Lung (tissue), 12 donors: ENCODE results near the gene PSMB2. TPM values are rescaled to one million over a fixed set of nuclear protein-coding genes. Genes with fewer than 3 reads are reported as not detected.
A peak's percentile ranks its signal among the peaks of the same experiment; 100 is the strongest.

Experiments
- ATAC-seq: fragments of 200-7000 bp; cut with Tn5 transposase; one replicate; pipeline ENCODE4 v1.9.1; 2020; ENCODE audit warnings: moderate number of reproducible peaks; ENCODE audit not compliant: insufficient read depth, low FRiP score
- DNase-seq, 3 donors: peaks; one replicate each; pipeline ENCODE4 v3.0.0-alpha.2; 2013 to 2017
- H3K27ac ChIP-seq, 2 donors: one replicate each; pipeline ENCODE4 v1.5.1; 2013; ENCODE audit warnings: mild to moderate bottlenecking in 2 of 2, moderate library complexity in 2 of 2, control low read depth in 1 of 2, inconsistent platforms in 1 of 2, low read depth in 1 of 2, low read length in 1 of 2
- H3K27me3 ChIP-seq, 3 donors: one replicate each; pipeline ENCODE4 v1.5.1; 2013; ENCODE audit warnings: low read length in 2 of 3; ENCODE audit not compliant: control insufficient read depth in 3 of 3, insufficient read depth in 3 of 3
- H3K36me3 ChIP-seq, 4 donors: one replicate each; pipeline ENCODE4 v1.5.1; 2013; ENCODE audit warnings: low read length in 4 of 4, mild to moderate bottlenecking in 1 of 4, moderate library complexity in 1 of 4; ENCODE audit not compliant: control insufficient read depth in 4 of 4, insufficient read depth in 4 of 4
- H3K4me1 ChIP-seq, 5 donors: one replicate each; pipeline ENCODE4 v1.5.1; 2013; ENCODE audit warnings: low read length in 5 of 5, mild to moderate bottlenecking in 2 of 5, moderate library complexity in 1 of 5; ENCODE audit not compliant: control insufficient read depth in 5 of 5, insufficient read depth in 5 of 5
- H3K4me3 ChIP-seq: one replicate; pipeline ENCODE4 v1.5.1; 2013; ENCODE audit warnings: mild to moderate bottlenecking, control low read depth, moderate library complexity
- H3K9ac ChIP-seq, 2 donors: one replicate each; pipeline ENCODE4 v1.5.1; 2013; ENCODE audit warnings: low read length in 2 of 2, control low read depth in 1 of 2; ENCODE audit not compliant: insufficient read depth in 1 of 2
- H3K9me3 ChIP-seq, 4 donors: one replicate each; pipeline ENCODE4 v1.5.1; 2013; ENCODE audit warnings: low read length in 3 of 4, mild to moderate bottlenecking in 1 of 4, moderate library complexity in 1 of 4; ENCODE audit not compliant: control insufficient read depth in 4 of 4, insufficient read depth in 3 of 4
- WGBS, 2 donors: extraction: QIAGEN DNeasy Blood & Tissue Kit; methylation state at CpG; one replicate each; pipeline ENCODE4 v1.1.7; 2013; 5-methylcytosine and 5-hydroxymethylcytosine counted together
- polyA plus RNA-seq, 2 donors: library from polyadenylated mRNA; stranded (reverse); fragments of 200-250 nt; gene quantifications; one replicate each; pipeline ENCODE4 v1.2.1, GENCODE V29; 2013
- total RNA-seq, 2 donors: library from RNA; depleted of rRNA in 1 of 2; stranded (reverse); fragments of >200 nt in 1 of 2; gene quantifications; one replicate each; pipeline ENCODE4 v1.2.1, GENCODE V29; 2014 to 2021
- TF ChIP-seq, protein P1 (sequence below): IDR thresholded peaks from 2 replicates; pipeline ENCODE4 v1.5.1; 2012; ENCODE audit warnings: mild to moderate bottlenecking; ENCODE audit errors: control extremely low read depth, extremely low read depth
- donor health status: control.
- donor health status: control.
- donor health status: Bipolar disorder and iron deficiency.
- donor health status: healthy.
- donor health status: DM: yes; HTN: yes; CAD: no.

The PSMB2 gene
- total and polyA plus RNA-seq, 4 donors, result 32.0 to 59.2 (median 57.8) TPM

DNA sequence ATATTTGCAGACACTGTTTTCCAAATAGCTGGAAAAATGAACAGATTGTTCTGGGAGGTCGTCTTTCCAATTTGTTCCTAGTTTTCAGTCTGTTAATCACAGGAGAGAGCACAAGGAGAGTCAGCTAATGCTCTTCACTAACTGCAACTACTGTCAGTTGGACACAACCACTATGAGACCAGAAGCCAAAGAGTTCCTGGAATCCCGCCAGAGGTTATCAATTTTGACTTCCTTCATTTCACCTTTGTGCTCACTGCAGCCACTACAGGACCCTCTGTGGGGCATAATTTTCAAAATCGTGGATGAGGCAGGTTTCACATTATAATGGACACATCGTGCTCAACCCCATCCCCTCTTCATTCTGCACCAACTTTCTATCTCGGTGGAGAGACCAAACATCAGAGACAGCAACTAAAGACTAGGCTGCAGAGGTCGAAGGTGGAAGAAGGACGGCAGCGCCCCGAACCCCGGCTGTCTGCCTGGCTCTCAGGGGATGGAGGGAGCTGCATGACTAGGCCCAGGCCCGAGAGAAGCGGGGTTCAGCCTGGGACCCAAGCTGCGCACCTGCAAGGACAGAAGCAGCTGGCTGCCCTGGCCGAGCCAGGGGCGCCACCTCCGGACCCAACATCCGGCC, 84.7 kb downstream of the PSMB2 start:
- H3K36me3 ChIP-seq, result peaks cover 4 to 15% (median 10%) of the 10 kb centered on the region in 4 donors
- H3K27me3 ChIP-seq, result no peaks in the 10 kb centered on the region
- H3K9ac ChIP-seq, result peak overlapping the region; percentile 79 to 84
- WGBS, 2 donors, result 1 to 3% methylated on average over 13 to 17 of the region's 17 CpGs
- no peaks in the 10 kb centered on the region for H3K9me3 ChIP-seq
- peaks cover 0 to 54% (median 28%) of the 10 kb centered on the region in 5 donors for H3K4me1 ChIP-seq
- TF ChIP-seq, protein P1, sequence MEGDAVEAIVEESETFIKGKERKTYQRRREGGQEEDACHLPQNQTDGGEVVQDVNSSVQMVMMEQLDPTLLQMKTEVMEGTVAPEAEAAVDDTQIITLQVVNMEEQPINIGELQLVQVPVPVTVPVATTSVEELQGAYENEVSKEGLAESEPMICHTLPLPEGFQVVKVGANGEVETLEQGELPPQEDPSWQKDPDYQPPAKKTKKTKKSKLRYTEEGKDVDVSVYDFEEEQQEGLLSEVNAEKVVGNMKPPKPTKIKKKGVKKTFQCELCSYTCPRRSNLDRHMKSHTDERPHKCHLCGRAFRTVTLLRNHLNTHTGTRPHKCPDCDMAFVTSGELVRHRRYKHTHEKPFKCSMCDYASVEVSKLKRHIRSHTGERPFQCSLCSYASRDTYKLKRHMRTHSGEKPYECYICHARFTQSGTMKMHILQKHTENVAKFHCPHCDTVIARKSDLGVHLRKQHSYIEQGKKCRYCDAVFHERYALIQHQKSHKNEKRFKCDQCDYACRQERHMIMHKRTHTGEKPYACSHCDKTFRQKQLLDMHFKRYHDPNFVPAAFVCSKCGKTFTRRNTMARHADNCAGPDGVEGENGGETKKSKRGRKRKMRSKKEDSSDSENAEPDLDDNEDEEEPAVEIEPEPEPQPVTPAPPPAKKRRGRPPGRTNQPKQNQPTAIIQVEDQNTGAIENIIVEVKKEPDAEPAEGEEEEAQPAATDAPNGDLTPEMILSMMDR, result no peak
- H3K27ac ChIP-seq, result peak overlapping the region; percentile 89 to 99
- H3K4me3 ChIP-seq, result peak overlapping the region; percentile 82
- DNase-seq (no peak), ATAC-seq (no peak)

- Histone ChIP-seq H3K27me3 (no peaks in the 10 kb centered on the region), H3K36me3 (peaks cover 4 to 12% (median 8%) of the 10 kb centered on the region in 4 donors), H3K4me1 (peaks cover 0 to 54% (median 26%) of the 10 kb centered on the region in 5 donors), H3K27ac (peak overlapping the region in 1 of 2 donors; percentile 7), H3K4me3 (no peak overlapping the region), H3K9ac (peak overlapping the region; percentile 79 to 84), H3K9me3 (no peaks in the 10 kb centered on the region)
- DNase-seq (peak in 2 of 3 donors; percentile 43 to 56), ATAC-seq (peak; percentile 9)
- TF ChIP-seq, protein P1, result no peak
- WGBS, 2 donors, result 47 to 68% methylated on average over 10 of the region's 10 CpGs
Measured at GRCh38 chr1:35555601-35556477, 85.5 kb downstream of the PSMB2 start.

DNA sequence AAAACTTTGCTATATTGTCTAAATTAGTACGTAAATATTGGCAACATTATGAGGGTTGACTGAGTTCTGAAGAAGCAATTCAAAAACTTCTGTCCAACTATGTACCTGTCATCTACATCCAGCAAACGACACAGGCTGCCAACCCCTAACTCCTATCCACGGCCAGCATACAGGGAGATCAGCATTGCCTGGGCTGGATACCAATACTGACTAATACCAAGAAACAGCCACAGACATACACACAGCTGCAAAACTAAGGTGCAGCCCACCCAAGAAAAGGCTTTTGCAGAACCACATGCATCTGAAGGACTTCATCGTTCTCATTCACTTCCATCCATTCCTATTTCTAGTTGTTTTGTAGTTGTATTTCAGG, 86.1 kb downstream of the PSMB2 start:
- TF ChIP-seq, protein P1, result no peak
- Histone ChIP-seq H3K9ac (peak overlapping the region in 1 of 2 donors; percentile 11), H3K4me1 (peaks cover 0 to 54% (median 26%) of the 10 kb centered on the region in 5 donors), H3K36me3 (peaks cover 4 to 12% (median 7%) of the 10 kb centered on the region in 4 donors), H3K27ac (peak overlapping the region in 1 of 2 donors; percentile 7), H3K4me3 (no peak overlapping the region), H3K27me3 (no peaks in the 10 kb centered on the region), H3K9me3 (no peaks in the 10 kb centered on the region)
- WGBS, 2 donors, result 66 to 79% methylated on average over 4 of the region's 4 CpGs
- no peak for ATAC-seq
- DNase-seq, result no peak
